HG03342 (cell line): ENCODE measurements around the gene LAIR2.

Source experiments
- ATAC-seq: cut with Tn5 transposase; IDR thresholded peaks from one replicate; pipeline ENCODE4 v1.9.1; 2021; ENCODE audit warnings: mild to moderate bottlenecking, moderate library complexity; ENCODE audit not compliant: unreplicated experiment

LAIR2 gene

DNA sequence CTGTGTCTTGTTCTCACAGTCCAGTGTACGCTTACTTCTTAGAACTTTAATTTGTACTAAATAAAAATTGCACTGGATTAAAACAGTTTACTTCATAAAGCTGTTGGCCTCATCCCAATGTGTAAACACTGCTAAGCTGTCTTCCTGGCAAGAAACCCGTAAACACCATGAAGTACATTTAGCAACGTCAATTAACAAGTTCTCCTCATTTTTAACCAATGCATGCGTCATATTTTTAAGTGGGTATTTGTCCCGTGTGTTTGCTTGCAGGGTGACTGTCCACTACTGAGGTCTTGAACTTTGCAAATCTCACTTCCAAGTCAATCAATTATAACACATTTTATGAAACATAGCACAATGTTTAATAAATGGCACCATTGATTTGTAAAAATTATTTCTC, 28.2 kb downstream of the LAIR2 start:
- no peak for ATAC-seq

DNA sequence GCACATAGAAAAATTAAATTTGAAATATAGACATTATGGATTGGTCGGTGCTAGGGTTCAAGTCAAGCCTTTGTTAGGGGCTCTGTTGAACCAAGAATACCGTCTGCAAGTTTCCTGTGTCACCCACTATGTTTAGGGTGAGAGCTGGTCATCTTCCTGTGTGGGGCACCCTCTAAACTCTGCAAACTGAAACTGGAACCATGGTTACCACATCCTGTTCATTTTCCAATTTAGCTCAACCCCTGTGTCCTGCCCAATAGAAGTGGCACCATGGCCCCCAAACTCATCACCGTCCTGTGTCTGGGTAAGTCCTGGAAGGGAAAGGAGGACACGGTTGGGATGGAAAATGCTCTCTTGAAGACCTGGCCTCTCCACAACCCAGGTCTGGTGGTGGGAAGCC, 29.9 kb downstream of the LAIR2 start:
- ATAC-seq = peak; percentile 52

DNA sequence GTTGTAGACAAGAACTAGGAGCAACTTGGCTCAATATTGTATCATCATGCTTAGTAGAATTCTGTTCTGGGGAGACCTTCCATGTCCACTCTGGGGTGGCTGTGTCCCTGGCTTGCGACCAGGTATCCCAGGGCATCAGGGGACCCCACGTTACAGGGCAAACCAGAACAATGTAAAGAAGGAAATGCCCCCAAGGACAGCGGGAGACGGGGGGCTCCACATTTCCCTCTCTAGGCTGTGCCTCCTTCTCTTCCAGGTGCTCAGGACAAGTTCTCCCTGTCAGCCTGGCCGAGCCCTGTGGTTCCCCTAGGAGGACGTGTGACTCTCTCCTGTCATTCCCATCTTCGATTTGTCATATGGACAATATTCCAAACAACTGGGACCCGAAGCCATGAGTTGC, 30.8 kb downstream of the LAIR2 start:
- no peak for ATAC-seq

GRCh38 chr19:54534156-54534555, 31.5 kb downstream of the LAIR2 start:
- ATAC-seq = no peak

DNA sequence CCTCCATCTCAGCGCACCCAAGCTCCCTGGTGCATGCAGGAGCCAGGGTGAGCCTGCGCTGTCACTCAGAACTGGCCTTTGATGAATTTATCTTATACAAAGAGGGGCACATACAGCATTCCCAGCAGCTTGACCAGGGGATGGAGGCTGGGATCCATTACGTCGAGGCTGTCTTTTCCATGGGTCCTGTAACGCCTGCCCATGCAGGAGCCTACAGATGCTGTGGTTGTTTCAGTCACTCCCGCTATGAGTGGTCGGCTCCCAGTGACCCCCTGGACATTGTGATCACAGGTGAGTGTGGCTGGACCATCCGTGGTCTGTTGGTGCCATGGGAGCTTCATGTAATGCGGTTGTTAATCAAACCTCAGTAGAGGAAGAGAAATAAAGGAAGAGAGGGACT, 33.0 kb downstream of the LAIR2 start:
- ATAC-seq = no peak

DNA sequence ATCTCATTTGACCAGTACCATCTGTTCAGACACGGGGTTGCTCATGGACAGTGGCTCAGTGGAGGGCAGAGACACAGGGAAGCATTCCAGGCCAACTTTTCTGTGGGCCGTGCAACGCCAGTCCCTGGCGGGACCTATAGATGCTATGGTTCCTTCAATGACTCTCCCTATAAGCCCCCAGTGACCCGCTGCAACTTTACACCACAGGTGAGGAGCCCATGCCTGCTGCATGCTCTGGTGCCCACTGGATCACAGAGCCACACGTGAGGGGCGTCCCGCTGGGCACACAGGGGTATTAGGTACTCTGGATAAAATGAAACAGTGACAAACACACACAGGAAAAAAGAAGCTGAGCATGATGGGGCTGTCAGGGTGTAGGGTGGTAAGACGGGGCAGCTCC, 34.3 kb downstream of the LAIR2 start:
- ATAC-seq = no peak

GRCh38 chr19:54541712-54542111, 39.1 kb downstream of the LAIR2 start:
- ATAC-seq = no peak

GRCh38 chr19:54548806-54549205, 46.2 kb downstream of the LAIR2 start:
- no peak for ATAC-seq

GRCh38 chr19:54549224-54549623, 46.6 kb downstream of the LAIR2 start:
- ATAC-seq = no peak

DNA sequence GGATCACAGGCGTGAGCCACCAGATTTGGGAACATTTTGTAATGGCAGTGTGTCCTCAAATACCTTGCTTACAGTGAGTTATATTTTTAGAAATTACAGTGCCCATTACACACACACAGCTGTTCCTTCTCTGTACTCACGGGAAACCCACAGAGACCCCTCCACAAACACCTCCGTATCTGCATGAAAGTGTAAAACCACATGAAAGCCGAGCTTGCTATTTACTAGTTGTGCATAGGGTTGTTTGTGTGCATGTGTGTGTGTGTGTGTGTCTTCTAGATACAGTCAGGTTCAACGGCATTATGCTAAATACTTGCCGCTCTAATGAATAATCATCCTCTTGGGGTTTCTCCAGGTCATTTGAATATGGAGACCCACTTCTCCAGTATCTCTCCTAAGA, 48.7 kb downstream of the LAIR2 start:
- ATAC-seq = no peak

DNA sequence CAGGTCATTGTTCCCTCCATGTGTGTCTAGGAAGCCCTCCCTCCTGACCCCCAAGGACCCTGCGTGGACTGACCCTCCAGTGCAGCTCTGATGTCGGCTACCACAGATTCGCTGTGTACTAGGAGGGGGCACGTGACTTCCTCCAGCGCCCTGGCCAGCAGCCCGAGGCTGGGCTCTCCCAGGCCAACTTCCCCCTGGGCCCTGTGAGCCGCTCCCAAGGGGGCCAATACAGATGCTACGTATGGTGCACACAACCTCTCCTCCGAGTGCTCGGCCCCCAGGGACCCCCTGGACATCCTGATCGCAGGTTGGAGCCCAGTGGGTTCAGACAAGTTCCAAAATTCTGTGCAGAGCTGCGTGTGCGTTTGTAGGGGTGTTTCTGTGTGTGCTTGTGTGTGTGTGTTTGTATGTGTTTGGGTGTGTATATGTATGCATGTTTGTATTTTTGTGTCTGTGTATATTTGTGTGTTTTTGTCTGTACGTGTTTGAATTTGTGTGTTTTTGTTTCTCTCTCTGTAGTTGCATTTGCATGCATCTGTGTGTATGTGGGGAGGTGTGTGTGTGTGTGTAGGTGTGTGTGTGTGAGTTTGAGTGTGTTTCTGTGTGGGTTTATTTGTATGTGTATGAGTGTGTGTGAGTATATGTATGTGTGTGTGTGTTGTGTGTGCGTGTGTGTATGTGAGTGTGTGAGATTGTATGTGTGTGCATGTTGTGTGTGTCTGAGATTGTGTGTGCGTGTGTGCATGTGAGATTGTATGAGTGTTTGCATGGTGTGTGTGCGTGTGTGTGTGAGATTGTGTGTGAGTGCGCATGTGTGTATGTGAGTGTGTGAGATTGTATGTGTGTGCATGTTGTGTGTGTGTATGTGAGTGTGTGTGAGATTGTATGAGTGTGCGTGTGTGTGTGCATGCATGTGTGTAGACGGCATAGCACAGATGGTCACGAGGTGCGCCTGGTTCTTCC, 49.6 kb downstream of the LAIR2 start:
- no peak for ATAC-seq

GRCh38 chr19:54552913-54553310, 50.3 kb downstream of the LAIR2 start:
- no peak for ATAC-seq

DNA sequence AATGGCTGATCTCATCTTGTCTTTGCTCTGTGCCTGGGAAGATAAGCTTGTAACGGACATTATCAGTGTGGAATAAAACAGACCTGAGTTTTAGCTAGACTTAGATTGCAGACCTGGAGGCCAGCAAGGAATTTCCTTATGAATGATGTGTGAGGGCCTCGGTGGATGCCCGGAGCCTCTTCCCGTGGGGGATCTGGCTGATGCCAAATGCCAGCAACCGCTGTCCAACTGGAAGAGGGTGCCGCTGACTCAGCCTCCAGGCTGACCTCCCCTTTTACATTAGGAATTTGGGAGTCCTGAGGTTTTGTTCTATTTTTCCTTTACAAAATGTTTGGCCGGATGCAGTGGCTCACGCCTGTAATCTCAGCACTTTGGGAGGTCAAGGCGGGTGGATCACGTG, 51.4 kb downstream of the LAIR2 start:
- no peak for ATAC-seq

GRCh38 chr19:54554896-54555295, 52.3 kb downstream of the LAIR2 start:
- no peak for ATAC-seq

DNA sequence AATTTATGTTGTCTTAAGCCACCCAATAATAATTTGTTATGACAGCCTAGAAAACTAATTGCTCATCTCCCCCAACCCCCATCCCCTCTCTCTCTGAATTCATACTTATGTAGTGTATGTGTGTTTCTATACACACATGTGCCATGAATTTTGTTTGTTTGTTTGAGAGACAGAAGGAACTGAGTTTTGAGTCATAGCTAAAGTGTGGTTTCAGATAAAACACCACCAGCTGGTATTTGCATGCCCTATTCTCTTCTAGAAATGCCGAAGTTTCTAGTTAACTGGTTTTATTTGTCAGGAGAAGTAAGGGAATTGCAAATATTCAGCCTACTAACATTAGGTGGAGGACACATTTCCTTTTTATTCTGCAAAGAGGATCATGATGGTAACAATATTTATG, 53.6 kb downstream of the LAIR2 start:
- no peak for ATAC-seq

- no peak for ATAC-seq
These were observed 55.7 kb downstream of the LAIR2 start for GRCh38 chr19:54558339-54558738.
